HepG2 (cell line): Measurements from ENCODE around the gene RBCK1. TPM values are rescaled to one million over a fixed set of nuclear protein-coding genes. Genes with fewer than 3 reads are reported as not detected.

ENCODE experiments used
- CREB3 ChIP-seq: sonication (generic); formaldehyde crosslinking; IDR thresholded peaks from 2 replicates; pipeline ENCODE4 v1.5.0; 2020; ENCODE audit warnings: missing genetic modification reagents
- KDM4B ChIP-seq: sonication (generic); formaldehyde crosslinking; IDR thresholded peaks from 2 replicates; pipeline ENCODE4 v1.4.0; 2020; ENCODE audit warnings: missing genetic modification reagents
- MLXIP ChIP-seq: sonication (generic); formaldehyde crosslinking; IDR thresholded peaks from 2 replicates; pipeline ENCODE4 v1.9.0; 2021; ENCODE audit warnings: missing genetic modification reagents, borderline replicate concordance
- NBN ChIP-seq: fragments of 450-650 bp; conservative IDR thresholded peaks from 2 replicates; pipeline ENCODE4 v1.6.1; 2017
- NR0B2 ChIP-seq: sonication (generic); formaldehyde crosslinking; IDR thresholded peaks from 2 replicates; pipeline ENCODE4 v1.4.0; 2020; ENCODE audit warnings: mild to moderate bottlenecking, missing genetic modification reagents
- PAXIP1 ChIP-seq: sonication (generic); formaldehyde crosslinking; conservative IDR thresholded peaks from 2 replicates; pipeline ENCODE4 v1.4.0; 2020; ENCODE audit warnings: mild to moderate bottlenecking, missing genetic modification reagents, moderate library complexity
- THRA ChIP-seq: sonication (generic); formaldehyde crosslinking; IDR thresholded peaks from 2 replicates; pipeline ENCODE4 v1.4.0; 2020; ENCODE audit warnings: missing genetic modification reagents, borderline replicate concordance
- ZKSCAN1 ChIP-seq: fragments of 150-350 bp; IDR thresholded peaks from 2 replicates; pipeline ENCODE4 v1.6.1; 2014; ENCODE audit warnings: low read length
- ZMYM3 ChIP-seq: sonication (generic); formaldehyde crosslinking; IDR thresholded peaks from 2 replicates; pipeline ENCODE4 v1.5.1; 2020; ENCODE audit warnings: mild to moderate bottlenecking, missing genetic modification reagents
- ZNF646 ChIP-seq: sonication (generic); formaldehyde crosslinking; IDR thresholded peaks from 2 replicates; pipeline ENCODE4 v1.9.0; 2021; ENCODE audit warnings: mild to moderate bottlenecking, missing genetic modification reagents
- polyA plus RNA-seq, 8 experiments: library from polyadenylated mRNA; depleted of rRNA in 3 of 8; stranded (reverse) in 7 of 8; unstranded in 1 of 8; fragments of >200 nt; fragmentation: Illumina TruSeq in 4 of 8; extraction: Trizol in 4 of 8; gene quantifications; 2 replicates each; pipeline versions ENCODE4 v1.2.1 to v1.2.3, GENCODE V29; 2011 to 2016; ENCODE audit warnings: low read depth in 4 of 8, missing spikeins in 1 of 8, mixed read lengths in 1 of 8; ENCODE audit not compliant: insufficient read depth in 1 of 8
- total RNA-seq, 5 experiments: library from RNA; depleted of rRNA; stranded (reverse); fragments of >200 nt; fragmentation: Illumina TruSeq; extraction: Trizol; gene quantifications; 2 replicates each; pipeline ENCODE4 v1.2.3, GENCODE V29; 2016; ENCODE audit warnings: low read depth in 1 of 5

The RBCK1 gene
- total and polyA plus RNA-seq, 2 of the 13 experiments (the other 11 are each of a cell fraction or from before 2014, with no cell fraction given) = 149 to 215 TPM

- TF ChIP-seq ZNF646 (no peak), NR0B2 (peak; percentile 98), CREB3 (CRISPR knock-in tag) (no peak), NBN (no peak), PAXIP1 (peak; percentile 91), ZMYM3 (CRISPR knock-in tag) (peak; percentile 92; the same call in 1 of the 2 replicates), ZKSCAN1 (peak; percentile 75), MLXIP (CRISPR knock-in tag) (no peak; the same call in 1 of the 2 replicates), KDM4B (CRISPR knock-in tag) (peak; percentile 99), THRA (CRISPR knock-in tag) (peak; percentile 97)
These were observed 45.5 kb upstream of the RBCK1 start (continued) for GRCh38 chr20:362271-363254.
